MM.1S (cell line): ENCODE data around the gene FAM118B.

Source experiments
- DNase-seq: peaks from one replicate; pipeline ENCODE4 v3.0.0-alpha.2; 2015
- H2AFZ ChIP-seq: fragments of 300-600 bp; sonication (generic); 2 replicates; pipeline ENCODE4 v1.6.0; 2016; ENCODE audit warnings: antibody characterized with exemption, low read length
- H3F3A ChIP-seq: fragments of 300-600 bp; sonication (generic); 2 replicates; pipeline ENCODE4 v1.6.1; 2016; ENCODE audit warnings: mild to moderate bottlenecking, antibody characterized with exemption, low read length, moderate library complexity, mixed read lengths; ENCODE audit not compliant: insufficient read depth
- H3K27ac ChIP-seq: fragments of 300-600 bp; sonication (generic); 2 replicates; pipeline ENCODE4 v1.5.1; 2016; ENCODE audit warnings: mild to moderate bottlenecking, low read length
- H3K27me3 ChIP-seq: fragments of 300-600 bp; sonication (generic); replicated peaks from 2 replicates; pipeline ENCODE4 v1.6.0; 2016; ENCODE audit warnings: low read length; ENCODE audit not compliant: insufficient read depth
- H3K36me3 ChIP-seq: fragments of 300-600 bp; sonication (generic); replicated peaks from 2 replicates; pipeline ENCODE4 v1.6.1; 2016; ENCODE audit warnings: mild to moderate bottlenecking, low read length, mixed read lengths; ENCODE audit not compliant: insufficient read depth
- H3K4me1 ChIP-seq: fragments of 300-600 bp; sonication (generic); 2 replicates; pipeline ENCODE4 v1.6.1; 2016; ENCODE audit warnings: low read length, mixed read lengths
- H3K4me2 ChIP-seq: fragments of 300-600 bp; sonication (generic); 2 replicates; pipeline ENCODE4 v1.6.0; 2016; ENCODE audit warnings: low read depth, low read length
- H3K4me3 ChIP-seq: fragments of 300-600 bp; sonication (generic); 2 replicates; pipeline ENCODE4 v1.5.1; 2016; ENCODE audit warnings: low read length, mixed read lengths
- H3K79me2 ChIP-seq: fragments of 300-600 bp; sonication (generic); 2 replicates; pipeline ENCODE4 v1.6.1; 2016; ENCODE audit warnings: mixed run types, low read length, mixed read lengths
- H3K9ac ChIP-seq: fragments of 300-600 bp; sonication (generic); 2 replicates; pipeline ENCODE4 v1.6.1; 2016; ENCODE audit warnings: low read length, mixed read lengths
- H3K9me2 ChIP-seq: fragments of 300-600 bp; sonication (generic); replicated peaks from 2 replicates; pipeline ENCODE4 v1.6.1; 2016; ENCODE audit warnings: mild to moderate bottlenecking, low read length, mixed read lengths; ENCODE audit not compliant: insufficient read depth
- H3K9me3 ChIP-seq: fragments of 300-600 bp; sonication (generic); replicated peaks from 2 replicates; pipeline ENCODE4 v1.6.1; 2016; ENCODE audit warnings: mild to moderate bottlenecking, low read length, mixed read lengths; ENCODE audit not compliant: insufficient read depth
- H4K20me1 ChIP-seq: fragments of 300-600 bp; sonication (generic); 2 replicates; pipeline ENCODE4 v1.6.1; 2016; ENCODE audit warnings: mild to moderate bottlenecking, low read length, moderate library complexity, mixed read lengths; ENCODE audit not compliant: insufficient read depth
- CTCF ChIP-seq: fragments of 300-600 bp; sonication (generic); IDR thresholded peaks from 2 replicates; pipeline ENCODE4 v1.5.1; 2016; ENCODE audit warnings: antibody characterized with exemption, low read length, mixed read lengths
- EZH2 ChIP-seq: fragments of 300-600 bp; sonication (generic); optimal IDR thresholded peaks from 2 replicates; pipeline ENCODE3; 2017; ENCODE audit warnings: low read depth, mild to moderate bottlenecking, antibody characterized with exemption, low read length, mixed read lengths
- EZH2phosphoT487 ChIP-seq: fragments of 300-600 bp; sonication (generic); IDR thresholded peaks from 2 replicates; pipeline ENCODE4 v1.6.1; 2018; ENCODE audit warnings: antibody characterized with exemption, low read length

The FAM118B gene

GRCh38 chr11:126181939-126182730 is 29.4 kb upstream of the FAM118B start:
- TF ChIP-seq EZH2phosphoT487, result no peak
- Histone ChIP-seq H3K36me3 (no peaks in the 10 kb centered on the region), H3K27ac (no peak overlapping the region), H2AFZ (no peak overlapping the region), H3K9me2 (no peaks in the 10 kb centered on the region), H3K9ac (no peak overlapping the region), H3K79me2 (peaks cover 4% of the 10 kb centered on the region; the same call in 1 of the 2 replicates), H3K9me3 (no peaks in the 10 kb centered on the region), H3K4me3 (no peak overlapping the region), H3K4me1 (peaks cover 5% of the 10 kb centered on the region), H3K4me2 (no peak overlapping the region), H3K27me3 (no peaks in the 10 kb centered on the region), H4K20me1 (no peaks in the 10 kb centered on the region), H3F3A (no peaks in the 10 kb centered on the region)
- DNase-seq, result no peak

GRCh38 chr11:126182787-126183445 is 28.7 kb upstream of the FAM118B start:
- Histone ChIP-seq H3K4me1 (peaks cover 11% of the 10 kb centered on the region), H3K9ac (no peak overlapping the region)

GRCh38 chr11:126185259-126186024 is 26.1 kb upstream of the FAM118B start:
- no peak overlapping the region for H3K4me2 ChIP-seq
- H3F3A ChIP-seq, result peaks cover 26% of the 10 kb centered on the region
- H3K9me3 ChIP-seq, result no peaks in the 10 kb centered on the region
- H3K9ac ChIP-seq, result no peak overlapping the region
- no peaks in the 10 kb centered on the region for H3K9me2 ChIP-seq
- no peaks in the 10 kb centered on the region for H4K20me1 ChIP-seq
- TF ChIP-seq CTCF (no peak), EZH2 (no peak), EZH2phosphoT487 (no peak)
- H2AFZ ChIP-seq, result no peak overlapping the region
- peaks cover 33% of the 10 kb centered on the region for H3K4me1 ChIP-seq
- H3K36me3 ChIP-seq, result no peaks in the 10 kb centered on the region
- H3K4me3 ChIP-seq, result no peak overlapping the region
- no peak for DNase-seq
- no peaks in the 10 kb centered on the region for H3K27me3 ChIP-seq
- H3K27ac ChIP-seq, result no peak overlapping the region
- peaks cover 9% of the 10 kb centered on the region; the same call in 1 of the 2 replicates for H3K79me2 ChIP-seq

More at GRCh38 chr11:126182787-126183445, 28.7 kb upstream of the FAM118B start:
- Histone ChIP-seq H3K79me2 (peaks cover 9% of the 10 kb centered on the region; the same call in 1 of the 2 replicates), H3K9me2 (no peaks in the 10 kb centered on the region), H3K27me3 (no peaks in the 10 kb centered on the region), H4K20me1 (no peaks in the 10 kb centered on the region), H3K27ac (no peak overlapping the region), H3K36me3 (no peaks in the 10 kb centered on the region), H3K4me3 (no peak overlapping the region), H2AFZ (no peak overlapping the region), H3K9me3 (no peaks in the 10 kb centered on the region), H3F3A (peaks cover under 1% of the 10 kb centered on the region), H3K4me2 (no peak overlapping the region)
- no peak for DNase-seq
- TF ChIP-seq EZH2phosphoT487, result no peak
- no peak for TF ChIP-seq EZH2
- no peak for TF ChIP-seq CTCF
